Ecto neural progenitor cell (in vitro differentiated cells): ENCODE measurements around the gene RSPH9.
A peak's percentile ranks its signal among the peaks of the same experiment; 100 is the strongest.

Experiments
- DNase-seq: peaks from one replicate; pipeline ENCODE4 v3.0.0-alpha.2; 2018; ENCODE audit warnings: low spot score

The RSPH9 gene

GRCh38 chr6:43710576-43710975 lies 65.7 kb downstream of the RSPH9 start:
- DNase-seq: no peak

GRCh38 chr6:43712579-43712978 lies 67.7 kb downstream of the RSPH9 start:
- no peak for DNase-seq

- no peak for DNase-seq
Measured at GRCh38 chr6:43713643-43714310, 68.9 kb downstream of the RSPH9 start.

GRCh38 chr6:43714311-43715055 lies 69.6 kb downstream of the RSPH9 start:
- DNase-seq: peak; percentile 67

GRCh38 chr6:43715056-43715788 lies 70.4 kb downstream of the RSPH9 start:
- no peak for DNase-seq

GRCh38 chr6:43716099-43716498 lies 71.3 kb downstream of the RSPH9 start:
- no peak for DNase-seq

- DNase-seq: no peak
Measured at GRCh38 chr6:43717389-43717788, 72.6 kb downstream of the RSPH9 start.

GRCh38 chr6:43717822-43718221 lies 73.0 kb downstream of the RSPH9 start:
- no peak for DNase-seq

GRCh38 chr6:43718387-43719105 lies 73.7 kb downstream of the RSPH9 start:
- no peak for DNase-seq

- DNase-seq: no peak
Measured at GRCh38 chr6:43719511-43719910, 74.7 kb downstream of the RSPH9 start.

- DNase-seq: no peak
Measured at GRCh38 chr6:43720999-43721398, 76.2 kb downstream of the RSPH9 start.
